H1 (cell line): Measurements from ENCODE around the gene DACT3. TPM values are rescaled to one million over a fixed set of nuclear protein-coding genes. Genes with fewer than 3 reads are reported as not detected.

Experiments used
- CBX8 ChIP-seq: fragments of 300-800, 300-1000 bp; sonication (generic); IDR thresholded peaks from 2 replicates; pipeline ENCODE4 v1.7.1; 2016; ENCODE audit warnings: low read depth, low read length, borderline replicate concordance
- FOSL1 ChIP-seq: IDR thresholded peaks from 2 replicates; pipeline ENCODE4 v1.6.1; 2011; ENCODE audit warnings: mild to moderate bottlenecking, low read depth, low read length, moderate library complexity; ENCODE audit not compliant: insufficient read depth
- HDAC6 ChIP-seq: IDR thresholded peaks from one replicate; pipeline ENCODE4 v1.7.1; 2012; ENCODE audit warnings: low read depth, mild to moderate bottlenecking, inconsistent platforms, low read length, moderate library complexity
- RNF2 ChIP-seq: fragments of 200-900, 300-1000 bp; sonication (generic); IDR thresholded peaks from 2 replicates; pipeline ENCODE4 v1.7.1; 2016; ENCODE audit warnings: borderline replicate concordance, low read depth, mild to moderate bottlenecking, antibody characterized with exemption, low read length; ENCODE audit not compliant: poor library complexity, severe bottlenecking; ENCODE audit errors: missing control alignments
- RXRA ChIP-seq: IDR thresholded peaks from 2 replicates; pipeline ENCODE4 v1.6.1; 2011; ENCODE audit warnings: low read depth, mild to moderate bottlenecking, low read length, moderate library complexity; ENCODE audit not compliant: insufficient read depth
- SIRT6 ChIP-seq: IDR thresholded peaks from one replicate; pipeline ENCODE4 v1.7.1; 2012; ENCODE audit warnings: low read length, inconsistent platforms
- polyA plus RNA-seq, 7 experiments: library from polyadenylated mRNA; depleted of rRNA in 3 of 7; stranded (reverse) in 5 of 7; unstranded in 2 of 7; fragments of >200 nt in 5 of 7; fragments of 200-250 nt in 2 of 7; gene quantifications; 1 replicate in 5 of 7; 2 replicates in 1 of 7; 4 replicates in 1 of 7; pipeline versions ENCODE4 v1.2.1 to v1.2.3, GENCODE V29; 2011 to 2013; ENCODE audit warnings: missing spikeins in 2 of 7, mixed read lengths in 2 of 7
- total RNA-seq: library from RNA; stranded (reverse); fragmentation: NEBNext Ultra II Directional; extraction: Animal tissue kit (Norgen Biotek cat#: 25700); gene quantifications from 2 replicates; pipeline ENCODE4 v1.2.1, GENCODE V29; 2021
- TF ChIP-seq, protein P1 (sequence below), 3 experiments: IDR thresholded peaks; 1 replicate in 2 of 3; 2 replicates in 1 of 3; pipeline versions ENCODE4 v1.5.1 to v1.6.1; 2011; ENCODE audit warnings: low read length in 3 of 3, mild to moderate bottlenecking in 3 of 3, inconsistent platforms in 2 of 3, low read depth in 1 of 3, moderate library complexity in 1 of 3; ENCODE audit not compliant: insufficient read depth in 1 of 3; ENCODE audit errors: control extremely low read depth in 1 of 3
- TF ChIP-seq, protein P2 (sequence below): IDR thresholded peaks from 2 replicates; pipeline ENCODE4 v1.6.1; 2012; ENCODE audit warnings: inconsistent platforms

DACT3 gene
- total and polyA plus RNA-seq, 2 of the 8 experiments (the other 6 are each of a cell fraction or from before 2014, with no cell fraction given): 1.8 to 2.0 TPM

DNA sequence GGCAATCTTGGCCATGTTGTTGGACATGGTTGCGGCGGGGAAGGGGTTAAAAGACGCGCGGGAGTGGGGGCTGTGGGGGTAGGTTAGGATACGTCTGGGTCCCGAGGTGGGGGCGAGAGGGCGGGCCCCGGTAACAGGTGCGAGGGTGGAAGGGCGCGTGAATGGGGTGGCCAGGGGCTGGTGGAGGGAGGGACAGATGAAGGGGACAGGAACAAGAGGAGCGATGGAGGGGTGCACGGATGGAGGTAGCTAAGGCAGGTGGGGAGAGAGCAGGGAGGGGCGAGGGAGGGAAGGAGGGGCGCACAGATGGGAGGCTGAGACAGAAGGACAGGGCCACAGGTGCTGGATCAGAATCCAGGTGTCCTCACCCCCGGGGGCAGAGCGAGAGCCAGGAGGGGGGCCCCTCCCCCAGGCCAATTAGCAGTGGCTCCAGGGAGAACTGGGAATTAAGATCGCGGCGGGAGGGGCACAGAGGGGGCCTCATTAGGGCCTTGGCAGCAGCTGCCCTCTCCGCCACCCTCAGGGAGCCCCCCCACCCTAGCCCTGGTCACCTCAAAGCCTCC, 26.2 kb downstream of the DACT3 start (continued):
- TF ChIP-seq, protein P1, sequence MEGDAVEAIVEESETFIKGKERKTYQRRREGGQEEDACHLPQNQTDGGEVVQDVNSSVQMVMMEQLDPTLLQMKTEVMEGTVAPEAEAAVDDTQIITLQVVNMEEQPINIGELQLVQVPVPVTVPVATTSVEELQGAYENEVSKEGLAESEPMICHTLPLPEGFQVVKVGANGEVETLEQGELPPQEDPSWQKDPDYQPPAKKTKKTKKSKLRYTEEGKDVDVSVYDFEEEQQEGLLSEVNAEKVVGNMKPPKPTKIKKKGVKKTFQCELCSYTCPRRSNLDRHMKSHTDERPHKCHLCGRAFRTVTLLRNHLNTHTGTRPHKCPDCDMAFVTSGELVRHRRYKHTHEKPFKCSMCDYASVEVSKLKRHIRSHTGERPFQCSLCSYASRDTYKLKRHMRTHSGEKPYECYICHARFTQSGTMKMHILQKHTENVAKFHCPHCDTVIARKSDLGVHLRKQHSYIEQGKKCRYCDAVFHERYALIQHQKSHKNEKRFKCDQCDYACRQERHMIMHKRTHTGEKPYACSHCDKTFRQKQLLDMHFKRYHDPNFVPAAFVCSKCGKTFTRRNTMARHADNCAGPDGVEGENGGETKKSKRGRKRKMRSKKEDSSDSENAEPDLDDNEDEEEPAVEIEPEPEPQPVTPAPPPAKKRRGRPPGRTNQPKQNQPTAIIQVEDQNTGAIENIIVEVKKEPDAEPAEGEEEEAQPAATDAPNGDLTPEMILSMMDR (IDR thresholded peaks at IDR 0.05; ENCODE audit: control extremely low read depth in 1 of 3, insufficient read depth in 1 of 3, low read depth in 1 of 3, low read length in 3 of 3): no peak
- TF ChIP-seq SIRT6 (no peak), FOSL1 (no peak), HDAC6 (no peak), RXRA (no peak), CBX8 (no peak), RNF2 (no peak)
- TF ChIP-seq, protein P2, sequence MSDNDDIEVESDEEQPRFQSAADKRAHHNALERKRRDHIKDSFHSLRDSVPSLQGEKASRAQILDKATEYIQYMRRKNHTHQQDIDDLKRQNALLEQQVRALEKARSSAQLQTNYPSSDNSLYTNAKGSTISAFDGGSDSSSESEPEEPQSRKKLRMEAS: no peak
